Stimulated activated naive CD4-positive, alpha-beta T cell treated with Interleukin-2 at 50 U/mL for 16 hours (primary cell): Measurements from ENCODE around the gene CASS4.
"Not testable (repeated sequence)": the region's sequence is repeated elsewhere in the genome, so short reads cannot be mapped to it uniquely, and the experiment has no call there.

Experiments used
- DNase-seq: peaks from one replicate; lab custom pipeline; 2025; lab: John Stamatoyannopoulos, UW

The CASS4 gene

GRCh38 chr20:56392132-56392880 lies 19.8 kb upstream of the CASS4 start, which contains the start of the genes AURKA and CSTF1:
AURKA (minus strand) TSS chr20:56392215; CDS start chr20:56388197, 4,018 bp downstream.
CSTF1 (plus strand) TSS chr20:56392645; CDS start chr20:56395553, 2,908 bp downstream.
- DNase-seq: peak; percentile 99

GRCh38 chr20:56392881-56393482 lies 19.1 kb upstream of the CASS4 start:
- DNase-seq: no peak

GRCh38 chr20:56393653-56394052 lies 18.4 kb upstream of the CASS4 start:
- no peak for DNase-seq

GRCh38 chr20:56395166-56395565 lies 16.9 kb upstream of the CASS4 start:
- no peak for DNase-seq

GRCh38 chr20:56400001-56400640 lies 11.9 kb upstream of the CASS4 start:
- peak; percentile 54 for DNase-seq

GRCh38 chr20:56403465-56403864 lies 8.6 kb upstream of the CASS4 start:
- no peak for DNase-seq

- DNase-seq: not testable (repeated sequence)
Measured at GRCh38 chr20:56405356-56405755, 6.7 kb upstream of the CASS4 start.

GRCh38 chr20:56406910-56407309 lies 5.2 kb upstream of the CASS4 start:
- no peak for DNase-seq

GRCh38 chr20:56409521-56409920 lies 2.5 kb upstream of the CASS4 start:
- no peak for DNase-seq

- no peak for DNase-seq
Measured at GRCh38 chr20:56409956-56410355, 2.1 kb upstream of the CASS4 start.

GRCh38 chr20:56411287-56411686 lies 773 bp upstream of the CASS4 start:
- not testable (repeated sequence) for DNase-seq

GRCh38 chr20:56412473-56412790 lies 372 bp downstream of the CASS4 start:
- DNase-seq: no peak

- no peak for DNase-seq
Measured at GRCh38 chr20:56412949-56413348, 889 bp downstream of the CASS4 start.

- peak; percentile 72 for DNase-seq
Measured at GRCh38 chr20:56414842-56415765, 3.0 kb downstream of the CASS4 start.

- DNase-seq: no peak
Measured at GRCh38 chr20:56417402-56417801, 5.3 kb downstream of the CASS4 start.

- DNase-seq: no peak
Measured at GRCh38 chr20:56417911-56418310, 5.9 kb downstream of the CASS4 start.

- no peak for DNase-seq
Measured at GRCh38 chr20:56418385-56418861, 6.4 kb downstream of the CASS4 start.

- no peak for DNase-seq
Measured at GRCh38 chr20:56420028-56420427, 8.0 kb downstream of the CASS4 start.

- no peak for DNase-seq
Measured at GRCh38 chr20:56420940-56421688, 9.1 kb downstream of the CASS4 start.

- no peak for DNase-seq
Measured at GRCh38 chr20:56422076-56422823, 10.2 kb downstream of the CASS4 start.

- DNase-seq: no peak
Measured at GRCh38 chr20:56422824-56423189, 10.7 kb downstream of the CASS4 start.
